ENCODE data around the gene SYT9.
"Not testable (repeated sequence)": the region's sequence is repeated elsewhere in the genome, so short reads cannot be mapped to it uniquely, and the experiment has no call there.

Gene SYT9

DNA sequence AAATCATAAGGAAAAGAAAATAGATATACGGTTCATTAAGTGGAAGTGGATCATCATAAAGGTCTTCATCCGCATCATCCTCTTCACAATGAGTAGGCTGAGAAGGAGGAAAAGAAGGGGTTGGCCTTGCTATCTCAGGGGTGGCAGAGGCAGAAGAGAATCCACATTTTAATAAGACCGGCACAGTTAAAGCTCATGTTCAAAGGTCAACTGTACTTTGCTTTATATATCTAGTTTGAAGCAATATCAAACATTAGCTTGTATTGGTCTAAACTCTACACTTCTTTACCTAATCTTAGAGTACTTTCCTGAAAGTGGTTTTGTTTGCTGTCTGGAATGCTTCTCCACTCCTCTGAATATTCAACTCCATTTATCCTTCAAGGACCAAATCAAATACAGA, 256.4 kb downstream of the SYT9 start:
- no peak for DNase-seq (ENCODE audit: low read depth)

DNA sequence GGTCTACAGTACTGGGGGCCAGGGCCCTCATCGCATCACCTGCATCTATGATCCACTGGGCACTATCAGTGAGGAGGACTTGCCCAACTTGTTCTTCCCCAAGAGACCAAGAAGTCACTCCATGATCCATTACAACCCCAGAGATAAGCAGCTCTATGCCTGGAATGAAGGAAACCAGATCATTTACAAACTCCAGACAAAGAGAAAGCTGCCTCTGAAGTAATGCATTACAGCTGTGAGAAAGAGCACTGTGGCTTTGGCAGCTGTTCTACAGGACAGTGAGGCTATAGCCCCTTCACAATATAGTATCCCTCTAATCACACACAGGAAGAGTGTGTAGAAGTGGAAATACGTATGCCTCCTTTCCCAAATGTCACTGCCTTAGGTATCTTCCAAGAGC, 258.3 kb downstream of the SYT9 start:
- DNase-seq (ENCODE audit: low read depth), result no peak

DNA sequence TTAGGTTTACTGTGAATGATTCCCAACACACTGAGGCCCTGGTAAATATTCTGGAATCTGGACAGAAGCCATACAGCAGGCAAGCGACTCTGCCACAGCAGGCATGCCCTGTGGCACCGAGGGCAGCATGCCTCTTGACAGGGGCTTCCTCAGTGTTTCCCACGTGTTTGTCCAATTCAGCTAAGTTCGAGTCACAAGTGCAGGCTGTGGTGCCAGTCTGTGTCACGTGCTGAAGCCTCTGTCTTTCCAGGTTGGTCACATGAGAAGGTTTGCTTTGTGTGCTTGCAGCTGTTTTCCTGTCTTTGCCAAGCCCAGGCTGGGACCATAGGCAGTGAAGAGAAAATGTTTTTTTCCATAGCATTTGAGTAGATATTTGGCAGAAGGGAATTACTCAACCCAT, 259.7 kb downstream of the SYT9 start:
- DNase-seq (ENCODE audit: low read depth), result no peak

DNA sequence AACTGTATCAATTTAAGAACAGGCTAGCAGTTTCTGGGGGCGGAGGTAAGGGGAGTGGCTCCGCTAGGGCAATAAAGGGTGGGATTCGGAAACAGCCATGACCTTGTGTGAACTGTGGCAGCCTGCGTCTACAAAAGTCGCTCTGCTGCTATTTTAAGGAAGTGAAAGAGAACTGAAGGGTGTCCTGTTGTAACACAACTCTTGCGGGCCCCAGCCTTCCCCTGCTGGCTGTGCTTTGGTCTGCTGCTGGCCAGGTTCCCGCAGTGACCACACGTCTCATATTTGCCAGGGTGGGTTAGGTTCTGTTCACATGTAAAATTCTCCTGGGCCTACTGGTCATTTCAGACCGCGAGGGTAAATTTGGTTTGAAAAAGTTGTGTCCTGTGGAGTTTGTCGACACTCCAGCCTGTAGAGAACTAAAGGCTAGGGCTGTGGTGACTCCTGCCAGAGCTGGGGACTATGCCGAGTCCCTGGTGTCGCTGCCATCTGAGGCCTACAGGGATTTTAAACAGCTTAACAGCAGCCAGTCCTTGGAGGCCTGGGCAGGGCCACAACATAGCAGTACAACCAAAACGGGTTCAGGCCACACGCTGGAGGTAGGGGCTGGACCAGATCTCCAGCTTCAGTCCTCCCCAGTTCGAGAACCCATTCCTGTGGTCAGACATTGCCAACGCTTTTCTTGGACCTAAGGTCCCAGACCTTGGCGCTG, 261.0 kb downstream of the SYT9 start:
- no peak for DNase-seq (ENCODE audit: low read depth)

DNA sequence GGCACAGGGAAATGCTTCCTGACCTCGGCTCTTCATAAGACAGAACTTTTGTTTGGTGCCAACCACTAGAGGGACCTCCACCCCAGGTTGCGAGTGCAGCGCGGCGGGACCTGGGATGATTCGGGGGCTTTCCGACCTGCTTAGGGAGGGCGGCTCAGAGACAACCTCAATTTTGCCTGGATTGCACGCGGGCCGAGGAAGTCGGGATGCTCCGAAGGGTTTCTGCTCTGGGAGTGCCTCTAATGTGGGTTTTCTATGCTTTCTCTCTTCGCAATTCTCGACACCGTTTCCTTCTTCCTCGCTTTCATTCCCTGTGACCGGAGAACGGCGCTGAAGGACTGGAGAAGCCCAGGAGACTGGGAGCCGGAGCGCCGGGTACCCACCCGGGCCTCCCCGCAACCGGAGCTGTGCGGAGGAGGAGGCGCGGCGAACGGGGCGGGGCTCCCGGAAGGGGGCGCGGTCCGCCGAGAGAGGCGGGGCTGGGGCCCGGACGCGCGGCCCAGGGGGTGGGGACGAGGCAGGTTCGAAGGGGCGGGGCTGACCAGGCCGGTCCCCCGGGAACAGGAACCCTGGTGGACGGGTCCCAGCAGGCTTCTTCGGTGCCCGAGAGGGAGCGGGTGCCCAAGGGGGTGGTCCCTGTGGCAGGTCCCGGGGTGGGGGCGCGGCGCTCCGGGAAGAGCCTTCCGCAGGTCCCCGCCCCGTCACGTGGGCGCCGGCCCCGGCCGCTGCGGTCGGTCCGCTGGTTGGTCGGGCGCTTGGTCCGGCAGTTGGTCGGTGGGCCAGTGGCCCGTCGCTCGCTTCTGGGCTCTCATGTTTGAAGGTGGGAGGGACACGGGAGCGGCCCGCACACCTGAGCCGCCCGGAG, 261.8 kb downstream of the SYT9 start, which contains the start of gene PPFIBP2:
TSS of gene PPFIBP2 (plus strand) at position 766 of the 865 bp plus-strand sequence. CDS start 35,477 bp downstream, outside the sequence.
- peak; percentile 64 for DNase-seq (ENCODE audit: low read depth)

DNA sequence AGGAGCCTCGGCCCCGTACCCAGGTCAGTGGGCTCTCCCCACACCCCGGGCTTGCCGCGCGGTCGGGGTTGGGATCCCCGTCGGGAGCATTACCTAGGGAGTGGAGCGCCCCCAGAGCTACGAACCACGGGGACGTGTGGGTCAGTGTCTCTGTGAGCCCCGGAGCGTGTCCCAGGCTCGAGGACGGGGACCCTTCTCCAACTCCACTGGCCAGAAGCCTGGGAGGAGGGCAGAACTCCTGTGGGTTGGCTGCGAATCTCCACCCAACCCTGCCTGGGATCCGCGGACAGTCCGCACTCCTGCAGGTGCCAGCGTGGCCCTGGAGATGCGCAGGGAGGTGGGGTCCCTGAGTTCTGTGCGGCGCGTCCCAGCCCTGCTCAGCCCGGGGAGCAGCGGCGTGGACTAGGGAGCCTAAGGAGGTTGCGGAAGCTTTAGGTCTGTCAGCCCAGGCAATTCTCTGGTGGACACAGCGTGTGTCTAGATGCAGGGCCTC, 262.4 kb downstream of the SYT9 start:
- no peak for DNase-seq (ENCODE audit: low read depth)

DNA sequence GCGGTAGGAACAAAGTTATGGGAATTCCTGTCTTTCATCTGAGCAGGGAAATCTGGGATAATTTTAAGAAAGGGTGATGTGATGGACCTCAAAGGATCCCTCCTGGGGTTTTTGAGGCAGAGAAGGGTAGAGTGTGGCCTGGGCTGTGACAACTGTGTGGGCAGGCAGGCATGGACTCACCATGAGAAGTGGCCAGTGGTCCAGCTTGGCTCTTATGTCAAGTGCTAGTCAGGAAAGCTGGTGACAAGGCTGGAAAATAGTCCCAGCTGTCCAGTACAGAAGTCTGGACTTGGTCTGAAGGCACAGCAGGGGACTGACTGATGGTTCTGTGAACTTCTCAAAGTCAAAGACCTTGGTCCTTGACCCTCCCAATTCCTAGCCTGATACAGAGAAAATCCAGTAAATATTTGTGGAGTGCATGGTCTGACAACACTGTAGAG, 263.8 kb downstream of the SYT9 start:
- DNase-seq (ENCODE audit: low read depth), result no peak

DNA sequence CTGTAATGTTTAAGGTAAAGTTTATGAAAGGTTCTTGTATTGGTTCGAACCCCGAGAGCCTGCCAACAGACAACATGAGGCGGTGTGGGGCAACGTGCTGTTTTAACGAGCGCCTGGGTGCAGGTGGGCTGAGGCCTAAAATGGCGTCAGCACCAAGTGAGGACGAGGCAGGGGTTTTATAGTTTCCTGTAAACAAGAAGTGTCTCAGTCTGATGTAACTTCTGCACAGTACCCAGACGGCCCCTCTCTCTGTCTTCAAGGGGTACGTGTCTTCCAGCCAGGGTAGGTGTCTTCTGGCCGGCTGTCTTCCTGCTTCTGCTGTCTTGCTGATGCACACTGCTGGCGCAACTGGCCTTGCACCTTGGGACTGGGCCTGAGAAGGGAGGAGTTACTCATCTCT, 264.8 kb downstream of the SYT9 start:
- no peak for DNase-seq (ENCODE audit: low read depth)

DNA sequence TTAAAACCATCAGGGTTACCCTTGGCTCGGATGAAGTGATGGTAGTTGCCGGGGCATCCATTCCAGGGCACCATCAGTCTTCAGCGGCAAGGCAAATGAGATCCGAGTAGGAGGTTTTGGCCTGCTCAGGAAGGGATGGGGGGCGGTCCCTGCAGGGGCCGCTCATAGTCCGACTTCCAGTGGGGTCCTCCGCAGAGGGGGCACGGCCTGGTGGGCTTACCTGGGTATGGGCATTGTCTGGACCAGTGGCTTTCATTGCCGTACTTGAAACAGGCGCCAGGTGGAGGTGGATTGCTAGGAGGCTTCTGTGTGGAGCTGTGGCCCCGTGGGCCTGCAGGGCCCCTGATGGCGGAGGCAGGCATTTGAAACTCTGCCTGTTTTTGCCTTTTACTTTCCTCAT, 266.0 kb downstream of the SYT9 start:
- not testable (repeated sequence) for DNase-seq (ENCODE audit: low read depth)
